SJCRH30 (cell line): ENCODE results near the gene LY9. TPM values are rescaled to one million over a fixed set of nuclear protein-coding genes. Genes with fewer than 3 reads are reported as not detected.
A peak's percentile ranks its signal among the peaks of the same experiment; 100 is the strongest.

ENCODE experiments used
- DNase-seq, 2 experiments: peaks; one replicate each; pipeline ENCODE4 v3.0.0-alpha.2; 2015 to 2020
- H3K27ac ChIP-seq: fragments of 250-450 bp; sonication (Bioruptor Pico); 2 replicates; pipeline ENCODE4 v1.5.1; 2020; ENCODE audit warnings: mild to moderate bottlenecking, moderate library complexity
- H3K27me3 ChIP-seq: fragments of 250-450 bp; sonication (Bioruptor Pico); 2 replicates; pipeline ENCODE4 v1.5.1; 2020; ENCODE audit warnings: mild to moderate bottlenecking, moderate library complexity
- H3K36me3 ChIP-seq: fragments of 250-450 bp; sonication (Bioruptor Pico); 2 replicates; pipeline ENCODE4 v1.5.1; 2020; ENCODE audit warnings: mild to moderate bottlenecking, moderate library complexity
- H3K4me1 ChIP-seq: fragments of 250-450 bp; sonication (Bioruptor Pico); 2 replicates; pipeline ENCODE4 v1.5.1; 2020; ENCODE audit warnings: mild to moderate bottlenecking, moderate library complexity
- H3K4me3 ChIP-seq: fragments of 250-450 bp; sonication (Bioruptor Pico); 2 replicates; pipeline ENCODE4 v1.5.1; 2020; ENCODE audit warnings: mild to moderate bottlenecking, moderate library complexity
- H3K9me3 ChIP-seq: fragments of 250-450 bp; sonication (Bioruptor Pico); replicated peaks from 2 replicates; pipeline ENCODE4 v1.5.1; 2020; ENCODE audit warnings: mild to moderate bottlenecking, moderate library complexity
- total RNA-seq: library from RNA; depleted of rRNA; stranded (reverse); fragments of >200 nt; shearing (Covaris generic); gene quantifications from 2 replicates; pipeline ENCODE4 v1.2.3, GENCODE V29; 2014; rRNA removed

Gene LY9
- total RNA-seq = not detected in 2 replicates

DNA sequence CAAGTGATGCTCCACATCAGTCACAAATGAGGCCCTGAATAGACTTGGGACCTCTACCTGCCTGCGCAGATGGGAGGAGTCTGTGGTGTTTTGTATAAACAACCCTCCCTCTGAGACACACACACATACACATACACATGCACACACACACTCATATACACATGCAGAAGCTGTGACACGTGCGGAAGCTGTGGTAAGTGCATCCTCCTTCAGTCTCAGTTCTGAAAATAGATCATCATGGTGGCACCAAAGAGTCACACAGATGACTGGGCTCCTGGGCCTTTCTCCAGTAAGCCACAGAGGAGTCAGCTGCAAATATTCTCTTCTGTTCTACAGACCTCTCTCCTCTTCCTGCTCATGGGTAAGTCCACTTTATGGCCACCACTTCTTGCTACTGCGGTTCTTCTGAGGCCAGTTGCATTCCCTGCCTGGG, at the start of gene LY9:
LY9 (plus strand) TSS at position 224 of the 433 bp plus-strand sequence; CDS start at position 238, 14 bp downstream.
- no peaks in the 10 kb centered on the region for H3K9me3 ChIP-seq
- no peak within 1 kb of the TSS for H3K4me3 ChIP-seq
- DNase-seq = no peak
- H3K36me3 ChIP-seq = no peaks in the 10 kb centered on the region
- no peak within 1 kb of the TSS for H3K27ac ChIP-seq
- no peaks in the 10 kb centered on the region for H3K4me1 ChIP-seq
- H3K27me3 ChIP-seq = no peaks in the 10 kb centered on the region

GRCh38 chr1:160746836-160747500, 49.0 kb upstream of the LY9 start:
- no peak overlapping the region for H3K4me3 ChIP-seq

DNA sequence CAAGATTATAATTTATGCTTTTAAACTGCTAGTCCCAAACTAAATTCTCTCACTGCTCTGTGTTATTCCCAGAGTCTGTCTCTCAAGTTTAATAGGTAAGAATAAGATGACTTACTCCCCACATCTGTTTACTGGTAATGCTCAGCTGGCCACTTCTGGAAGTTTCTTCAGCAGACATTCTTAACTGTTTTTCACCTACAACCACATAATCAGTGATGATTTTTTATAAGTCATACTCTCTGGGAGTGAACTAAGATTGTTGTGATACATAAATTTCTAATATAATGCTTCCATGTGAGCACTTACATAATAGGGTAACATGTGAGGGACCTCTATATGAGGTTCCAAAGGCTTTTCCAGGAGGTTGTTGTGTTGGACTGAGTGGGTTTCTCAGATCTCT, 48.3 kb upstream of the LY9 start:
- Histone ChIP-seq H3K27ac (no peak overlapping the region), H3K9me3 (no peaks in the 10 kb centered on the region), H3K4me1 (peaks cover 10% of the 10 kb centered on the region), H3K36me3 (no peaks in the 10 kb centered on the region), H3K27me3 (no peaks in the 10 kb centered on the region), H3K4me3 (no peak overlapping the region)
- DNase-seq = no peak

More at GRCh38 chr1:160746836-160747500, 49.0 kb upstream of the LY9 start:
- no peak overlapping the region for H3K27ac ChIP-seq
- H3K36me3 ChIP-seq = no peaks in the 10 kb centered on the region
- no peaks in the 10 kb centered on the region for H3K27me3 ChIP-seq
- H3K9me3 ChIP-seq = no peaks in the 10 kb centered on the region
- peaks cover 14% of the 10 kb centered on the region for H3K4me1 ChIP-seq
- DNase-seq = no peak

- H3K27me3 ChIP-seq = no peaks in the 10 kb centered on the region
- peak in 1 of 2 experiments; percentile 6 for DNase-seq
- no peak overlapping the region for H3K4me3 ChIP-seq
- no peak overlapping the region for H3K27ac ChIP-seq
- peaks cover 6% of the 10 kb centered on the region; the same call in 1 of the 2 replicates for H3K4me1 ChIP-seq
- no peaks in the 10 kb centered on the region for H3K9me3 ChIP-seq
- H3K36me3 ChIP-seq = no peaks in the 10 kb centered on the region
Observed at GRCh38 chr1:160748181-160748877, 47.6 kb upstream of the LY9 start.

DNA sequence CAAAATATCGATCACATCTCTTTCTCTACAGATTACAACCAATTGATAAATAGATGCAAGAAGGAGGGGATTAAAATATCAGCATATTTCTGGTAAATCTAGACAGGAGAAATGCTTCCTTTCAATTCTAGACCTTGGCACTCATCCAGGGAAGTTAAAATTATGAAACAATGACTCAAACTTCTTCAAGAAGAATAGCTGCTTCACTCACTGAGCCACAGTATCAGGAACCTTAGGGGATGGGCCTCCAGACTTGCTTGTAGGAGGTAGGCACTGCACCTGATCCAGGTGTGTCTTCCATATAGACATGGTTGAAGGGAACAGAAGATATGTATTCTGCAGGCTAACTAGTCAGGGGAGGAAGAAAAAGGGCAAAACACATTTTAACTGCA, 47.1 kb upstream of the LY9 start:
- Histone ChIP-seq H3K9me3 (no peaks in the 10 kb centered on the region), H3K27ac (no peak overlapping the region), H3K4me1 (0 out of 2 replicates have a peak, but pooled peaks cover 3% of the 10 kb centered on the region)

DNA sequence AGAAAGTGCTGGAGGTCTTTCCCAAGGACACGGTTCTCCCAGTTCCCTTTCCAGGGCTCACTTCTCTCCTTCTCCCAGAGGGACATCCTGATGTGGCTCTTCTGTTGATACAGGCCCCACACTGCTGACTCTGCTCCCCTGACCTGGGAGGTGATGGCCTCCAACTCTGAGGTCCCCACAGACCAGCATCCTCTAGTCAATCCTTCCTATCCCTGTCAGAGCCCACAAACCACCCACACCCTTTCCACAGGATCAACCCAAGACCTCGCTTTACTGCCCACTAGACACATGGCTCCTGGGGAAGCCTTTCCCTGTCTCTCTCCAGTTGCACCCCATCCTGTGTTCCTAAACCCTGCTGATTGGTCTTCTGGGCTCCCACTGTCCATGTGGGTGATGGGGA, 45.4 kb upstream of the LY9 start:
- Histone ChIP-seq H3K27me3 (no peaks in the 10 kb centered on the region), H3K9me3 (no peaks in the 10 kb centered on the region), H3K4me1 (no peaks in the 10 kb centered on the region), H3K36me3 (no peaks in the 10 kb centered on the region), H3K27ac (no peak overlapping the region), H3K4me3 (no peak overlapping the region)
- DNase-seq = no peak

More for the DNA sequence above, 47.1 kb upstream of the LY9 start:
- H3K4me3 ChIP-seq = no peak overlapping the region
- H3K36me3 ChIP-seq = no peaks in the 10 kb centered on the region
- H3K27me3 ChIP-seq = no peaks in the 10 kb centered on the region
- DNase-seq = no peak

DNA sequence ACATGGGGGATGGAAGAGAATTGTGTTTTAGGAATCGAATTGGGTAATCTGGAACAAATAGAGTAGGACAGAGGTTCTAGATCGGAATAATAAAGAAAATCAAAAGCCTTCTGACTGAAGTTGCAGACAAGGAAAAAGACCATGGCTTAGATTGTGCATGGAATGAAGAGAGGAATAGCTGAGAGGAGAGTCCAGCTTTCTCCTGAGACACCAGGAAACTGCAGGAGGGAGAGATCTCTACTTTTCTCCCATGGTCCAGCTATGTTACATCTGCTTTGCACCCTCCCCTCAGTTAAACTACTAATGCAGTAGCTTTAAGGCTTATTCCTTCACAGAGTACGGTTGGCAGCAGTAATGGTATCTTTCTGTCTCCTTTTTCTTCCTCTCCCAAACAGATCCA, 43.6 kb upstream of the LY9 start:
- no peak overlapping the region for H3K4me3 ChIP-seq
- no peak for DNase-seq
- no peaks in the 10 kb centered on the region for H3K4me1 ChIP-seq
- H3K9me3 ChIP-seq = no peaks in the 10 kb centered on the region
- H3K36me3 ChIP-seq = no peaks in the 10 kb centered on the region
- H3K27me3 ChIP-seq = no peaks in the 10 kb centered on the region
- no peak overlapping the region for H3K27ac ChIP-seq

DNA sequence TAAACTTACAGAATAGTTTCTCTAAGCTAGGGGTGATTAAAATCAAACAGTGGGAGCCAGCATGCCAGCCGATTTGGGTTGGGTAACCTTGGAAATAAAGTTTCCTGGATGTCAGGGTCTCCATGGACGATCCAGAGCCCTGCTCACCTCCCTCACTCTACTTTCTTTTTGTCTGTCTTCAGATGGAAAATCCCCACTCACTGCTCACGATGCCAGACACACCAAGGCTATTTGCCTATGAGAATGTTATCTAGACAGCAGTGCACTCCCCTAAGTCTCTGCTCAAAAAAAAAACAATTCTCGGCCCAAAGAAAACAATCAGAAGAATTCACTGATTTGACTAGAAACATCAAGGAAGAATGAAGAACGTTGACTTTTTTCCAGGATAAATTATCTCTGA, 43.0 kb upstream of the LY9 start:
- H3K36me3 ChIP-seq = no peaks in the 10 kb centered on the region
- no peaks in the 10 kb centered on the region for H3K27me3 ChIP-seq
- H3K4me3 ChIP-seq = no peak overlapping the region
- H3K4me1 ChIP-seq = no peaks in the 10 kb centered on the region
- no peak overlapping the region for H3K27ac ChIP-seq
- no peak for DNase-seq
- no peaks in the 10 kb centered on the region for H3K9me3 ChIP-seq

GRCh38 chr1:160753594-160753993, 42.4 kb upstream of the LY9 start:
- Histone ChIP-seq H3K4me1 (no peaks in the 10 kb centered on the region), H3K27me3 (no peaks in the 10 kb centered on the region), H3K36me3 (no peaks in the 10 kb centered on the region), H3K4me3 (no peak overlapping the region), H3K27ac (no peak overlapping the region), H3K9me3 (no peaks in the 10 kb centered on the region)
- DNase-seq = no peak

GRCh38 chr1:160755461-160755860, 40.5 kb upstream of the LY9 start:
- Histone ChIP-seq H3K4me1 (no peaks in the 10 kb centered on the region), H3K27ac (no peak overlapping the region), H3K36me3 (no peaks in the 10 kb centered on the region), H3K27me3 (no peaks in the 10 kb centered on the region), H3K4me3 (no peak overlapping the region), H3K9me3 (no peaks in the 10 kb centered on the region)
- DNase-seq = no peak

DNA sequence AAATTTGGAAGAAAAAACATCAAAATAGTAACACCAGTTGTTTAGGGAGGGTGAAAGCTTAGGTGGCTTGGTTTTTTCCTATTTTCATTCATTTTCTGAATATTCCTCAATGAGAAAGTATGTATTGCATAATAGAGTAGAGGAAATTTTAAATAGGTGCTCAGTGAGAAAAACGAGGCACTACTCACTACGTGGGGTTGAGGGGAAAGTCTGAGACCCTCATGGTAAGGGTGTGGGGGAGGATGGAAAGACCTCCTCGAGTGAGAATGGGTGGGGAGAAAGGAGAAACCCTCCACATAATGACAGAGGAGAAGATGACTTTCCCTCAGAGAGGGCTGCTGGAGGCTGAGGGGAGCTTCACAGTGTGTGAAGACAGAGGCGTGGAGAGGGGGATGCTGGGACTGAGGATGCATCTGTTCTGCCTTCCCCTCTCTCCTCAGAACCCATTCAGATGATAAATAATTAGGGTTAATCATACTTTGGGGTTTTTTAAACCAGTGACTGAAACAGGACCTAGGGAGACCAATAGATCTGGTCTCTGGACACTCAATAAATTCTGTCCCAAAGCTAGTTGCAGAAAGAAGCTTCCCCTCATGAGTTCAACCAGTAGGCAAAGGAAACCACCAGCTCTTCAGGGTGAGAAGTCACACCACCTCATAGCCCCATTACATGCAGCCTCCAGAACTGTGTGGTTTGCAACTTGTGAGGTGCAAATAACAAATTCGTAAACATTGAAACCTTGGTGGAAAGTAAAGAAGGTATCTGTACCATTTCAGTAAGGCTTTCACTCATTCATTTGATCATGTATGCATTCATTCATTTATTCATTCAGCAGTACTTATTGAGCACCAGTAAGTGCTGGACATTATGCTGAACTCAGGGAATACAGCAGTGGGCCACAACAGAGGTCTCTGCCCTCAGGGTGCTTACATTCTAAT, 39.8 kb upstream of the LY9 start:
- no peak overlapping the region for H3K4me3 ChIP-seq
- no peaks in the 10 kb centered on the region for H3K9me3 ChIP-seq
- no peaks in the 10 kb centered on the region for H3K27me3 ChIP-seq
- no peak for DNase-seq
- H3K27ac ChIP-seq = no peak overlapping the region
- no peaks in the 10 kb centered on the region for H3K4me1 ChIP-seq
- H3K36me3 ChIP-seq = no peaks in the 10 kb centered on the region

GRCh38 chr1:160756849-160757201, 39.1 kb upstream of the LY9 start:
- Histone ChIP-seq H3K4me1 (no peaks in the 10 kb centered on the region), H3K27me3 (no peaks in the 10 kb centered on the region), H3K4me3 (no peak overlapping the region), H3K36me3 (no peaks in the 10 kb centered on the region), H3K9me3 (no peaks in the 10 kb centered on the region), H3K27ac (no peak overlapping the region)
- DNase-seq = no peak

GRCh38 chr1:160758521-160758920, 37.5 kb upstream of the LY9 start:
- H3K4me1 ChIP-seq = no peaks in the 10 kb centered on the region
- H3K27ac ChIP-seq = no peak overlapping the region
- no peak overlapping the region for H3K4me3 ChIP-seq
- H3K27me3 ChIP-seq = no peaks in the 10 kb centered on the region
- H3K9me3 ChIP-seq = no peaks in the 10 kb centered on the region
- DNase-seq = no peak
- no peaks in the 10 kb centered on the region for H3K36me3 ChIP-seq

DNA sequence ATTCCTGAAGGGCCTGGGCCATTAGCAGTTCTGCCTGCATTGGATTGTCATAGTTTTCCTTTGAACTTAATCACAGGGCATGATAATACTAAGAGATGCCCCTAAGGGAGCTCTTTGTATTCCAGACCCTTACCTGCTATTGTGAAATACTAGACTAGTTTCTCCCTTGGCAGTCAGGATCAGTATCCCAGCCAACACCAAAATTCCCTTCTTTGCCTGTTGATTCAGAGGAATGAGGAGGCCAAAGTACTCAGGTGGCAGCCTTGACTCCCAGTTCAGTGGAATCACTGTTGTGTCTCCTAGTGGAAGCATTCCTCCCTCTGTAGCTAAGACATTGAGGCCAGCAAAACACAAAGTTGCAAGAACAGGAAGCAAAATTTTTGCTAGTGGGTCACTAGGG, 36.2 kb upstream of the LY9 start:
- no peaks in the 10 kb centered on the region for H3K27me3 ChIP-seq
- H3K9me3 ChIP-seq = no peaks in the 10 kb centered on the region
- no peaks in the 10 kb centered on the region for H3K4me1 ChIP-seq
- no peak overlapping the region for H3K4me3 ChIP-seq
- no peak overlapping the region for H3K27ac ChIP-seq
- H3K36me3 ChIP-seq = no peaks in the 10 kb centered on the region
- DNase-seq = no peak

- H3K4me3 ChIP-seq = no peak overlapping the region
- DNase-seq = no peak
- H3K27ac ChIP-seq = no peak overlapping the region
Observed at GRCh38 chr1:160761046-160761445, 34.9 kb upstream of the LY9 start.

More at GRCh38 chr1:160761046-160761445, 34.9 kb upstream of the LY9 start:
- Histone ChIP-seq H3K27me3 (no peaks in the 10 kb centered on the region), H3K9me3 (no peaks in the 10 kb centered on the region), H3K4me1 (no peaks in the 10 kb centered on the region), H3K36me3 (no peaks in the 10 kb centered on the region)
